ENCODE results near the gene GPR180.

Gene GPR180

DNA sequence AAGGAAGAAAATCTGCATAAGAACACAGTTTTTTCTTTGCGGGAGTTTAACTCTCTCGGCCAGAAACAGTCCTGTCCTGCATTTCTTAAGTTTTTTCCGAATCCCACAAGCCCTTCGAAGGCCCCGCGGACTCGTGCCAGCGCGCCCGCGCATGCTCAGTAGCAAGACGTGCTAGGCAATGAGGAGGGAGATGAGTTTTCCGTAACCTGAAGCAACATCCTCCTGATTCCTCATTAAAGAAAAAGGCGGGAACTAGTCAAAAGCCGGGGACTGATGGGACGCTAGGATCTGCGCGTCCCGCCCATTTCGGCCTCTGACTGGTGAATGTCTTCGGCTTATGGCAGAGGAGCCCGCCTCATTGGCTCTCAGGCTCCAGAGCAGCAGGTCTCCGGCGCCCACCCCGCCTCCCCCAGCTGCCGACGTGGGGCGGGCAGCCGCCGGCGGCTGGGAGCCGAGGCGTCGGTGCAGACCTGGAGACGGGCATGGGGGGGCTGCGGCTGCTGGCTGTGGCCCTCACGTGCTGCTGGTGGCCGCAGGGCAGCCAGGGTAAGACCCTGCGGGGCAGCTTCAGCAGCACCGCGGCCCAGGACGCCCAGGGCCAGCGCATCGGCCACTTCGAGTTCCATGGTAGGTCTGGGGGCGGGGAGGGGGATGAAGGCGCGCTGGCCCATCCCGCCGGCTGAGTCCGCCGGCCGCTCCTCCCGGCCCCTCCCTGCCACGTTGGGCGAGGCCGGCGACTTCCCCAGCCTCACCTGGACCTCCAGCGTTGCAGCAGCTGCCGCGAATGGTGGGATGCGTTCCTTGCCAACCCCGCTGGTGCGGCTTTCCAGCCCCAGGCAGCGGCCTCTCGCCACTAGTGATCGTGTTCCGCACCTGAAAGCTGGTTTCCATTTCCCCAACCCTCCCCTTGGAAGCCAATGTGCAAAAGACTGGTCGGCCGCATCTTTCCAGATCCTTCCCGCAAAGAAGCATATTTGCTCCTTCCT is at the start of gene GPR180:
Gene GPR180 (plus strand): TSS at position 412 of the 986 bp plus-strand sequence. CDS start 71 bp downstream, at position 483.
- DNase-seq (ENCODE audit: low spot score) = peak; percentile 100

DNA sequence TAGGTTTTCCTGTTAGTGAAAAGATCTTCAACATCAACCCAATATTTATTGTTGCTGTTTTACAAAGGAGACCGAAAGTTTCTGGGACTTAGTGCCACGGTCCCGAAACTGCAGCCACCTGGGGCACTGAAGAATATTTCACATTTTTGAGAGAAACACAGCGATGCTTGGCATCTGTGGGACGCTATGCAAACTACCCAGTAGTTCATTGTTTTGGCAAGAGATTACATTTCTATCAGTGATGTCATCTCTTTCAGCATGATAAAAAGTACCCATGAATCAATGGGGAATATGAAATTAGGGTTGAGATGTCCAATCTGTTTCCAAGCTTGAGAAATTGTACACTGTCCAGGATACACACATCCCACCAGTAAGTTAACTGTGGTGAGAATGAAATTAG is 49.6 kb upstream of the GPR180 start:
- DNase-seq (ENCODE audit: low spot score) = no peak

DNA sequence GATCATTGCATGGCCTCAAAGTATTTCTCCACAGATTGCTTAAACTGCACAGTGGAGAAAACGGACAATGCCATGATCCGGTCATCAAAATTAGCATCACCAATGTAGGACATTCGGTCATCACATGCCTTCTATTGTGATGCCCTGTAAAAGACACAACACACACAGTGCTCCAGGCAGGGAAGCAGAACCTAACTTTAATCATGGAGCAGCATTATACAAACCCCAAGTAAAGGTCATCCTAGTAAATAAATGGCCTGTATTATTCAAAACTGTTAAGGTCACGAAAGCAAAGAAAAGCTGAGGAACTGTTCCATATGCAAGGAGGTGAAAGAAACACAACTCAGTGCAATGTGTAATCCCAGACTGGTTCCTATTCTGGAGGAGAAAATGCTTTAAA is 47.9 kb upstream of the GPR180 start:
- DNase-seq (ENCODE audit: low spot score) = no peak

DNA sequence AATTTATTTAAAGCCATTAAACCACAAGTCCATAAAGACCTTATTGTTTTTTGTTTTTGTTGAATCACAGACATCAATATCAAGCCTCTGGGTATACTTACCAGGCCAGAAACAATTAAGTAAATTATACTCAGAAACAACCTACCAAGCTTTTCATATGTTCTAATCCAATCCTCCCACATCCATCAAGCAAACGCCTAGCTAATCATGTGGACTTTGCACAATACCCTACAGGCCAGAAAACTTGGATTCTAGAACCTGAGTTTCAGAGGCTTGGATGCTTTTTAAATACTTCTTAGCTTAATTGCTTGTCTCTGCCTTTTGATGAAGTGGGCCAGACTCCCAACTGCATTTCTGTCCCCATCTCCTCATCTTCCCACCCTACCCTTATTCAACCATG is 45.6 kb upstream of the GPR180 start:
- DNase-seq (ENCODE audit: low spot score) = no peak

DNA sequence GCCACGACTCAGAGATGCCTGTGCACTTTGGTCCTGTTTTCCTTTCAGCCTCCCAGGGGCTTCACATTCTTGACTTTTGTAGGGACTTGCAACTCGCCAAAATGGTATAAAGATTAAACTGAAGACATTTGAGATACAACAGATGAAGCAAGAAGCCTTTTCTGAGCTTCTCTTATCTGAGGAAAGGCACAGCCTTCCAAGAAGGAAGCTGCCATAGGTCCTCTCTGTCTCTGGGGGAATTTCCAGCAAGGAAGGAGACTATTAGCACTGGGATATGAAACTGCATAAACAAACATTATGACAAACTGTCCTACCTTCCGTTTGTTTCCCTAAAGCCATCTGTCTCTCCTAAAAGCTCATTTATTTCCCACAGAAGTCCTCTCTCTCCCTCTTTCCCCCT is 45.0 kb upstream of the GPR180 start:
- no peak for DNase-seq (ENCODE audit: low spot score)

DNA sequence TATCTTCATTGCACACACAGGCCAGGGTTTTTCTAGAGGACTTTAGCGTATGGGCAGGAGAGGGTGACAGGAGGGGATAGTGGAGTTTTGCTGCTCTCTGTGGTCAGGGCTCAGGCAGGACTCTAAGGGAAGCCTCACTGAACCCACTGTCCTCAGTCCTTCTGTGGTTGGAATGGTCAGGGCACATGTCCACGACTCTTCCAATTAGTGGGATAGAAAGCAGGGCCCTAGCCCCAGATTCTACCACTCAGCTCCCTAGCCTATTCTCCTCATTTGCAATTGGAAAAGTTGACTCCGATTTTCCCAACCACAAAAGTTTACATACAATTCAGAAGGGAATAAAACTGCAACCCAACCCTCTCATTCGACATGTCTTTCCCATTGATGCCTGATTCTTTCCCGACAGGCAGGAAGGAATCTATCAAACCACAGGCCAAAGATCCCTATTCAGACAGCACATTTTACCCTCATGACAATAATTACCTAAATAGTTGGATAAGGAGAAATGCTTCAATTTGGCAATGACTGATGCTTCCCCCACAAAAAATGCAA is 43.9 kb upstream of the GPR180 start:
- DNase-seq (ENCODE audit: low spot score) = no peak

DNA sequence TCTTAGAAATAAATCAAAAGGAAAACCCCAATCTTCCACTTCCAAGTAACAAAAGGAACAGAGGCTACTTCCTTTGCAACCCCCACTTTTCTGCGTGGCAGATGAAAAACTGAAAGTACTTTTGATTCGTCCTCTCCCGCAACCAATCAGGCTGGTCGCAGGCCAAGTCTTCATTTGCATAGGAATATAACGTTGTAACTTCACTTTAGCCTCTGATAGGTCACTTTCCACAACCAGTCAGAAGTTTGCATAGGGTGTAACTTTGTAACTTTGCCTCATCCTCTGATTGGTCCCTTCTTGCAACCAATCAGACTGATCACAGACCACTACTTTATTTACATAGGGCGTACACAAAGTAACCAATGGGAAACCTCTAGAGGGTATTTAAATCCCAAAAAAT is 42.9 kb upstream of the GPR180 start:
- no peak for DNase-seq (ENCODE audit: low spot score)

DNA sequence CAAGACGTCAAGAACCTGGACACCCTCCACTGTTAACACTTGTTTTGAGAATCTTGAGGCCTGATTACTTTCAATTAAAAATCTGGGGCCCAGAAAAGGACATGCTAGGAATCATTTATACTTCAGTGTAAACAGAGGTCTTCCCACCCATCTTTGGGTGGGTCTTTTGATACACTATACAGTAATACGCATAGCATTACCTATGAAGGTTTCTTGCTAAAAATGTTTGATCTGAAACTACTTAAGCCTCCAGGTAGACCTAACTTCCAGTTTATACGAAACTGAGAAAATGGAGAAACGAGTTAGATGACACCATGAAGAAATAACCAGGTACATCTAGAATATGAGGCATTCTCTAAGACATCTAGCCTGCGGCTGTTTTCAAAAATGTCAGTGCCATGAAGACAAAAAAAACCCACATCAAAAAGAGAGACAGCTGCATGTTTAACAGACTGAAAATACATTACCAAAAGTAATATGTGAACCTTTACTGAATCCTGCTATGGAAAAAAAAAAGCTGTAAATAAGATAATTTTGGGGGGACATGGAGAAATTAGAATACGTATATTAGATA is 42.3 kb upstream of the GPR180 start:
- DNase-seq (ENCODE audit: low spot score) = no peak

DNA sequence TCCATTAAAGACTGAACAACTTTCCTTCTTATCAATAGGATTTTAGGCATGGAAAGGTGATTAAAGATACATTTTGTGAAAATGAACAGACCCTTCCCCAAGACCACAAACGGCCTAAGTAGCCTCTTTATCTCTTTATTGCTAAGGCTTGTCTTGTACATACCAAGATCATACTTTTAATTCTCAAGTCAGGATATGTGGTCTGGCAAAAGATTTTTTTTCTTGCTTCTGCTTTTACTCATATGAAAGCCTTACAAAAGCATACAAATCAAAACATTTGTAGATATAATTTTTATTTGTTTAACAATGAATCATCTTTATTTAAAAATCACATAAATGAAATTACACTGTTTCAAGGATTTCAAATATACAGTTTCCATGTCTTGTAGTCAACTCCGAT is 41.5 kb upstream of the GPR180 start:
- no peak for DNase-seq (ENCODE audit: low spot score)

DNA sequence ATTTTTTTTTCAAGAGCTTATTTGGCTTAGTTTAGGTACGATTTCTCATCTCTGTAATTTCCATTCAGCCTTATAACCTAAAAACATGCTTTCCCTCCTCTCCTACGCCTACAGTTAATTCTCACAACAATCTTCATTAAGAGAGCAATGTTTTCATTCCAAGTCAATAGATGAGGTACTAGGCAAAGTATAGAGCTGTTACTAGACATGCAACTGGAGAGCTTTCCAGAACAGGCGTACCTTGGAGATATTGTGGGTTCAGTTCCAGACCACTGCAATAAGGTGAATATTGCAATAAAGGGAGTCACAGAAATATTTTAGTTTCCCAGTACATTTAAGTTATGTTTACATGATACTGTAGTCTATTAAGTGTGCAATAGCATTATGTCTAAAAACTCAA is 40.5 kb upstream of the GPR180 start:
- no peak for DNase-seq (ENCODE audit: low spot score)

DNA sequence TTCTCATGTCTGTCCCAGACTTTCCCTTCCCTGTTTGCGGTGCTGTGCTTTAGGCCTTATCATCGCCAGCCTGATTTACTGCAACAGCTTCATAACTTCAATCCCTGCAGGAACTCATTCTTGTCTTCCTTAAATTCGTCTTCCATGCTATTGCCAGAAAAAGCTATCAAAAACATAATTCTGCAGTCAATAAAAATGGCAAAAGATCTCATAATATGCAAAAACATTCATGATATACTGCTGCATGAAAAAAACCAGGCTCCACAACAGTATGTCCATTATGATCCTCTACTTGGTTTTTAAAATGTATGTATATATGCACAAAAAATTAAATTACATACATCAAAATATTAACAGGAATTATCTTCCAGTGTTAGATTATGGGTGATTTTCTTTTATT is 34.1 kb upstream of the GPR180 start:
- DNase-seq (ENCODE audit: low spot score) = no peak

DNA sequence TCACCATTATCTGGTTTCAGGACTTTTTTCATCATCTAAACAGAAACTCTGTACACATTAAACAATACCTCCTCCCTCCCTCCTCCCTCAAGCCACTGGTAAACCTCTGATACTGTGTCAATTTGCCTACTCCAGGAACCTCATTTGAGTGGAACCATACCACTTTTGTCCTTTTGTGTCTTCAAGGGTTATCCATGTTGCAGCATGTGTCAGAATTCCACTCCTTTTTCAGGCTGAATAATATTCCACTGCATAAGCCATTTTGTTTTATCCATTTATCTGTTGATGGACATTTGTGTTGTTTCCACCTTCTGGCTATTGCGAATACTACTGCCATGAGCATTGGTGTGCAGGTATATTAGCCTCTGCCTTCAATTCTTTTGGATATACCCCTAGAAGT is 33.2 kb upstream of the GPR180 start:
- DNase-seq (ENCODE audit: low spot score) = no peak

DNA sequence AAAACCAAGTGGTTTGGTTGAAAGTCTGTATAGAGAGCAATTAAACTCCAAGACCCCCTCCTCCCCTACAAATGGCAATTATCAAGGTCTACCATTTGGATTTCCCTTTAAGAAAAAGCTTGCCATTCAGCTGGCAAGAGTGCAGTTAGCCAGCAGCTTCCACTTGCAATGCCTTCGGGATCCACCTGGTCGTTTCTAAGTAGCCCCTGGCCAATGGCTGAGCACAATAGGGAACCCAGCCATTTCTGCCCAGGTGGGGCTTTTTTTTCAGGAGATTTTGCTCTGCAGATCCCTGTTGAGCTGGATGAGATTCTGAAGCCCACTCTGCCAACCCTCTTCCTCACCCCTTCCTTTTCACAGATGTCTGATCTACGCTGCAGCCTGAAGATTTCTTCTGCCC is 32.0 kb upstream of the GPR180 start:
- no peak for DNase-seq (ENCODE audit: low spot score)

DNA sequence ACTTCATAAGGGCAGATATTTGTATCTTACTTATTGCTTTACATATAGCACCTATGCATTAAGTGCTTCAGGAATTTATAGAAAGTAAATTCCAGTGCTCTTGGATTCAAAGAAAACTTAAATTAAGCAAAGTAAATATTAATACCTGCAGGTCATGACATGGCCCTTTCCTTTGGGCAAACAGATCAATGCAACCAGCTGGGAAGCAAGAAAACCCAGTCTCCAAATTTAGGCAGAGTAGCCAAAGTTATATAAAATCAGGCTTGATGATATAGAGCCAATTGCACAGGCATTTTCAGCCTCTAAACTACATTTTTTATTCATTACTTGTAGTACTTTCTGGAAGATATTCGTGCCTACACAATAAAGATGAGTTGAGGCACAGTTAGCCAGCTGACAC is 22.6 kb upstream of the GPR180 start:
- no peak for DNase-seq (ENCODE audit: low spot score)

DNA sequence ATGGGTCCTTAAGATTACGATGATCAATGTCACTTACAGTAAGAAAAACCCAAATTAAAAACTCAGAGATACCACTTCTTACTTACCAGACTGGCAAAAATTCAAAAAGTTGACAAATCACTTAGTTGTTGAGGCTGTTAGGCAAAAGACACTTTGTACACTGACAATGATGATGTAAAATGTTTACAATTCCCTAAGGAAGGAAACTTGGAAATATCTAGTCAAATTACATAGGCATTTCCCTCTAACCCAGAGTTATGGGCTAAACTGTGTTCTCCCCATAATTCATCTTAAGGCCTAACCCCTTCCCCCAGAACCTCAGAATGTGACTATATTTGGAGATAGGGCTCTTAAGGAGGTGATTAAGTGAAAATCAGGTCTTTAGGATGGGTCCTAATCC is 17.7 kb upstream of the GPR180 start:
- DNase-seq (ENCODE audit: low spot score) = no peak

DNA sequence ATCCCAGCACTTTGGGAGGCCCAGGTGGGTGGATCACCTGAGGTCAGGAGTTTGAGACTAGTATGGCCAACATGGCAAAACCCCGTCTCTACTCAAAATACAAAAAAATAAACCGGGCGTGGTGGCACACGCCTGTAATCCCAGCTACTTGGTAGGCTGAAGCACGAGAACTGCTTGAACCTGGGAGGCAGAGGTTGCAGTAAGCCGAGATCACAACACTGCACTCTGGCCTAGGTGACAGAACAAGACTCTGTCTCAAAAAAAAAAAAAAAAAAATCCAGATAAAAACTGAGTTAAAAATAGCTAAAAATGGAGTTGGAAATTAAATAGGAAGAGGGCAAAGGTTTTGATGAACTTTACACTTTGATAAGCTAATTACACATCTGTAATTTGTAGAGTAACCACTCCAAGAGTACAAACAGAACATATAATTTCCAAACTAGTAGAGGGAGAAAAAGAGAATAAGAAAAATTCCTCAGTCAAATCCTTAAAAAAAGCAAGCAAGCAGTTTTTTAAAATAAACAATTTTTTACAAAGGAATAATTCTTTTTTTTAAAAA is 16.0 kb upstream of the GPR180 start:
- DNase-seq (ENCODE audit: low spot score) = no peak

DNA sequence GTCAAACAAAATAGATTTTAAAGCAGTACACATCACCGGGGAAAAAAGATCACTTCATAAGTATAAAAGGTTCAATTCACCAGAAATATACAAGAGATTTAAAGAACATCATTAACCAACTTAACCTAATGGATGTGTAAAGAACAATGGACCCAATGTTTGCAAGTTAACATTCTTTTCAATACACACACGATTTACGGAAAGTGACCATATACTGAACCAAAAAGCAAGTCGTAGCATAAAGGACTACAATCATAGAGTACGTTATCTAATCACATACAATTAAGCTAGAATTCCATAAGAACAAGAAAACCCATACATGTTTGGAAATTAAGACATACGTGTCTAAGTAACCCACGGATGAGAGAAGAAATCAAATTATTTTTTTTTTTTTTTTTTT is 15.3 kb upstream of the GPR180 start:
- DNase-seq (ENCODE audit: low spot score) = no peak

DNA sequence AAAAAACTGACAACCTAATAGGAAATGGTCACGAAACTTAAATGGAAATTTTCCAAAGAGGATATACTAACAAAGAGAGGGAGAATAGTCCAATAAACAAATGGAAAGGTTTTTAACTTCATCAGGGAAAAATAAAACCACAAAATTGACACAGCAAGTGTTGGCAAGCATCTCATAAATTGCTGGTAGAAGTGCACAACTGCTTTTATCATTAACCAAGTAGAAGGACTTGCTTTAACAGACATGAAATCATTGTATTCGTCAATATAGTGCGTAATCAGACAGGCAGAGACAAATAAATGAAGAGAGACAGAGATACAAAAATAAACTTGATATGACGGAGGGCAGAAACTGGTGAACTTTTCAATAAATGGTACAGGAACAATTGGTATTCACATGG is 13.1 kb upstream of the GPR180 start:
- DNase-seq (ENCODE audit: low spot score) = no peak

DNA sequence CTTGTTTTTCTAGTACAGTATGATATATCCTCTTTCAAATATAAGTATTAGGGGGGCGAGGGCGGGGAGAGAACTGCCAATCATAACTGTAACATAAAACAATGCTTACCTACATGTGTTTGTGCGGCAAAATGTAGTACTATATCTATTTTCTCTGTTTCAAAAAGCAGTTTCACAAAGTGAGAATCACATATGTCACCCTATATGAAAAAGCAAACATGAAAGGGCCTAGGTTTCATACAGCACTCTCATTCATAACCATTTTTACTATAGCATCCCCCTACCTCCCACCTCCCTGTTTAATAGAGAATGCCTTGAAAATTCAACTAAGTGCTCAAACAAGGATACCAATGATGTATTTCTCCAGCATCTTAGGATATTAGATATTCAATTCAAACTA is 10.9 kb upstream of the GPR180 start:
- no peak for DNase-seq (ENCODE audit: low spot score)

DNA sequence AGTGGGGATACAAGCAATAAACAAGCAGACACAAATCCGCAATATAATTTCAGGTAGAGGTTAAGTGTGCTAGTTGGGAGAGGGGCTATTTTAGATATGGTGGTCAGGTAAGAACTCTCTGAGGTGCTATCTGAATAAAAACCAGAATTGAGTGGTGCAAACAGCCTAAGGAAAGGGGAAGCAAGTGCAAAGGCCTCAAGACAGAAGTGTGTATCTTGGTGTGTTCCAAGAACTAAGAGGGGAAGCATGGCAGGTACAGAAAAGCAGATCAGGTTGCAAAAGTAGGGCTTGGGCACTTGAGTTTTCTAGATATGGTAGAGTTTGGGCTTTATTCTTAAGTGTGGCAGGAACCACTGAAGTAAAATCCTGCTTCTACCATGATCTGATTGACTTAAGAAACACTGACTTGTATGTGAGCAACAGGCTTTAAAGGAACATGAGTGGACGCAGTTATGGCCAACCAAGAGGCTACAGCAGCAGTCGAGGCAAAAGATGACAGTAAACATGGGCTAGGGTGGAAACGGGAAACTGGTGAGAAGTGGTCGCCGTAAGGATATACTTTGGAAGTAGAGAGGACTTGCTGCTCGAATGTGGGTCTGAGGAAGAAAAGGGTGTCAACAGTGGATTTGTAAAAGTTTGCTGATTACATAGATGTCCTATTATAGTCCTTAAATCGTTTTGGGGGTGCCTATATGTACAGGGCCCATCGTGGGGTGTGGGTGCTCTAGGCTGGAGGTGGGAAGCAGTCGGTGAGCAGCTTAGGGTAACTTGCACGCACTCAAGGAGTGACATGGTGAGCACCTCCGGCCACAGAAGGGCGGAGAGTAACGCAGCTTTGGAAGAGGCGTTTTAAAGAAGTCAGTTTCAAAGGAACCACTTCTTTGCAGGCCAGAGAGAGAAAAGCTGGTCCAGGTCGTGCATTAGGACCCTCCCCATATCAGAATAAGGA is 6.4 kb upstream of the GPR180 start:
- peak; percentile 23 for DNase-seq (ENCODE audit: low spot score)

DNA sequence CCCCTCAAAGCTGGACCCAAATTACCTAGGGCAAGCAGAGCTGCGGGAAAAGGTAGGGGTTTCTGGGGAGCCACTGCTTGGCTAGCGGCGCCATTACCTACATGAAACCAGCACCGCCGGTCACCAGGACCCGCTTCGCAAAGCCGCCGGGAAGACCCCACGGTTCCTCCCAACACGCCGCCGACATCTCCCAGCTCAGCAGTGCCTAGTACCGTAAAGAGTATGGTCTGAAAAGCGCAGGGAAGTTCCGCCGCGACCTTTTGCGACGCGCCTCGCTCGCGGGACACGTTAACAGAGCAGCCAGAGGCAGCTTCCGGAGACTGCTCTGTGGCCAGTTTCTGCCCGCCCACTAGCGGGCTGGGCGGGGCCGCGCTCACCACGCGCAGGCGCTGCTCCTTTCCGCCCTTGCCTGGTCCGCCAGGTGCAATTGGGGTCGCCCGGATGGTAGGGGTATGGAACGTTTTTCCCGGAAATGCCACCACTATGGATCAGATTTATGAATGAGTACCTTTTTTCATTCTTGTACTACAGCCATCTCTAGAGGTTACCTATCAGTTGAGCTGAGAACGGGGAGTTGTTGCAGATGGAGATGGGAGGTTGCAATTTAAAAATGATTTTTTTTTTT is 5.6 kb upstream of the GPR180 start, which contains the start of gene TGDS:
Gene TGDS (minus strand): TSS at position 203 of the 625 bp plus-strand sequence. CDS start 16 bp downstream, at position 187.
- peak; percentile 95 for DNase-seq (ENCODE audit: low spot score)
